HCT116 (cell line): ENCODE results near the gene MCF2L2. TPM values are rescaled to one million over a fixed set of nuclear protein-coding genes. Genes with fewer than 3 reads are reported as not detected.

Experiments used
- ATAC-seq: fragments of 200-7000 bp; cut with Tn5 transposase; 2 replicates; pipeline ENCODE4 v1.9.1; 2020; ENCODE audit warnings: mild to moderate bottlenecking, moderate library complexity
- BruUV-seq: library from RNA; stranded (reverse); fragments of 400-500 nt; replicated peaks from 2 replicates; lab custom pipeline; 2021; lab: Mats Ljungman, UMichigan
- CTCF ChIA-PET: fragments of 300-600 bp; sonication (Branson Sonifier 250); formaldehyde crosslinking; loops from one replicate; lab custom pipeline; 2021; ENCODE audit warnings: antibody characterized with exemption; lab: Charles Lee
- POLR2A ChIA-PET: fragments of 300-600, 350-600 bp; sonication (Branson Sonifier 250); formaldehyde crosslinking; loops from one replicate; lab custom pipeline; 2021; ENCODE audit warnings: antibody characterized with exemption; lab: Charles Lee
- RAD21 ChIA-PET, 2 experiments: fragments of 300-600 bp; sonication (Branson Sonifier 250); formaldehyde crosslinking; loops; one replicate each; lab custom pipeline; 2023; ENCODE audit warnings: low total read pairs in 2 of 2; ENCODE audit not compliant: uncharacterized antibody in 2 of 2, unreplicated experiment in 2 of 2, low non-redundant PET in 1 of 2; lab: Charles Lee
- DNase-seq: peaks from one replicate; pipeline ENCODE4 v3.0.0-alpha.2; 2010; ENCODE audit warnings: low read depth, low spot score
- H2AFZ ChIP-seq: fragments of 200-600 bp; shearing (Covaris generic), sonication (generic); 2 replicates; pipeline ENCODE4 v1.6.1; 2017; ENCODE audit warnings: low read depth, mixed run types, mixed read lengths, antibody characterized with exemption, low read length; ENCODE audit not compliant: poor library complexity, severe bottlenecking
- H3K27ac ChIP-seq: 2 replicates; pipeline ENCODE4 v1.5.1; 2012; ENCODE audit warnings: low read depth, low read length
- H3K27me3 ChIP-seq: fragments of 200-600 bp; sonication (generic); 2 replicates; pipeline ENCODE4 v1.6.1; 2016; ENCODE audit warnings: mixed run types, low read length, mixed read lengths; ENCODE audit not compliant: insufficient read depth
- H3K36me3 ChIP-seq, 2 experiments: fragments of 200-500 bp in 1 of 2; fragments of 200-600 bp in 1 of 2; sonication (Bioruptor generic) in 1 of 2; sonication (generic) in 1 of 2; 2 replicates each; pipeline versions ENCODE4 v1.5.1 to v1.6.1; 2014 to 2016; ENCODE audit warnings: low read length in 2 of 2, inconsistent platforms in 1 of 2, mixed read lengths in 1 of 2, mixed run types in 1 of 2; ENCODE audit not compliant: insufficient read depth in 2 of 2, control insufficient read depth in 1 of 2
- H3K4me1 ChIP-seq, 2 experiments: fragments of 200-600 bp in 1 of 2; sonication (generic) in 1 of 2; 2 replicates each; pipeline versions ENCODE4 v1.5.1 to v1.6.1; 2012 to 2017; ENCODE audit warnings: low read length in 2 of 2, inconsistent platforms in 1 of 2, mild to moderate bottlenecking in 1 of 2, mixed read lengths in 1 of 2, mixed run types in 1 of 2, moderate library complexity in 1 of 2; ENCODE audit not compliant: insufficient read depth in 2 of 2, control insufficient read depth in 1 of 2
- H3K4me2 ChIP-seq: fragments of 200-600 bp; sonication (generic); 2 replicates; pipeline ENCODE4 v1.6.1; 2017; ENCODE audit warnings: mixed run types, low read length, mixed read lengths
- H3K4me3 ChIP-seq, 2 experiments: fragments of 200-600 bp in 1 of 2; sonication (generic) in 1 of 2; replicated peaks in 1 of 2; 2 replicates each; pipeline ENCODE4 v1.5.1; 2011 to 2016; ENCODE audit warnings: low read length in 2 of 2, control low read depth in 1 of 2, low read depth in 1 of 2, mild to moderate bottlenecking in 1 of 2, mixed read lengths in 1 of 2, mixed run types in 1 of 2
- H3K79me2 ChIP-seq: fragments of 200-600 bp; sonication (generic); 2 replicates; pipeline ENCODE4 v1.6.1; 2017; ENCODE audit warnings: mild to moderate bottlenecking, mixed run types, low read length, moderate library complexity, mixed read lengths; ENCODE audit not compliant: insufficient read depth
- H3K9ac ChIP-seq: fragments of 200-600 bp; sonication (generic); 2 replicates; pipeline ENCODE4 v1.6.1; 2016; ENCODE audit warnings: low read length, mixed read lengths
- H3K9me2 ChIP-seq: fragments of 200-600 bp; sonication (generic), shearing (Covaris generic); 2 replicates; pipeline ENCODE4 v1.6.1; 2017; ENCODE audit warnings: mixed run types, mild to moderate bottlenecking, moderate library complexity; ENCODE audit not compliant: insufficient read depth
- H3K9me3 ChIP-seq, 2 experiments: fragments of 200-500 bp in 1 of 2; fragments of 200-600 bp in 1 of 2; sonication (Bioruptor generic) in 1 of 2; sonication (generic) in 1 of 2; 2 replicates each; pipeline ENCODE4 v1.6.1; 2014 to 2017; ENCODE audit warnings: low read length in 2 of 2, mixed read lengths in 2 of 2, inconsistent platforms in 1 of 2, low read depth in 1 of 2, mild to moderate bottlenecking in 1 of 2, mixed run types in 1 of 2, moderate library complexity in 1 of 2; ENCODE audit not compliant: control insufficient read depth in 1 of 2, insufficient read depth in 1 of 2
- H4K20me1 ChIP-seq: fragments of 200-600 bp; sonication (generic), shearing (Covaris generic); 2 replicates; pipeline ENCODE4 v1.6.1; 2017; ENCODE audit warnings: mixed run types, mild to moderate bottlenecking, moderate library complexity; ENCODE audit not compliant: insufficient read depth
- ATF3 ChIP-seq: IDR thresholded peaks from 2 replicates; pipeline ENCODE4 v1.6.1; 2012
- CEBPB ChIP-seq: IDR thresholded peaks from 2 replicates; pipeline ENCODE4 v1.6.1; 2012; ENCODE audit warnings: low read depth
- EGR1 ChIP-seq: IDR thresholded peaks from 2 replicates; pipeline ENCODE4 v1.6.1; 2012; ENCODE audit warnings: low read depth
- ELF1 ChIP-seq: IDR thresholded peaks from 2 replicates; pipeline ENCODE4 v1.6.1; 2012; ENCODE audit warnings: low read depth, borderline replicate concordance
- FOSL1 ChIP-seq: IDR thresholded peaks from 2 replicates; pipeline ENCODE4 v1.6.1; 2012; ENCODE audit warnings: low read depth
- RAD21 ChIP-seq: IDR thresholded peaks from 2 replicates; pipeline ENCODE4 v1.6.1; 2012; ENCODE audit warnings: low read depth, mild to moderate bottlenecking
- SIN3A ChIP-seq: IDR thresholded peaks from 2 replicates; pipeline ENCODE4 v1.6.1; 2012; ENCODE audit warnings: low read depth
- SRF ChIP-seq: IDR thresholded peaks from 2 replicates; pipeline ENCODE4 v1.6.1; 2012; ENCODE audit warnings: low read depth
- TCF7L2 ChIP-seq: IDR thresholded peaks from 2 replicates; pipeline ENCODE4 v1.7.0; 2011; ENCODE audit warnings: borderline replicate concordance, inconsistent platforms; ENCODE audit not compliant: insufficient read depth, insufficient read length; ENCODE audit errors: extremely low read depth
- YY1 ChIP-seq: IDR thresholded peaks from 2 replicates; pipeline ENCODE4 v1.6.1; 2011; ENCODE audit warnings: low read length, low read depth, moderate library complexity, mild to moderate bottlenecking; ENCODE audit not compliant: insufficient replicate concordance; ENCODE audit errors: extremely low read depth
- ZBTB33 ChIP-seq: IDR thresholded peaks from 2 replicates; pipeline ENCODE4 v1.6.1; 2011; ENCODE audit warnings: mild to moderate bottlenecking, low read length, moderate library complexity; ENCODE audit not compliant: insufficient replicate concordance; ENCODE audit errors: extremely low read depth
- ZNF274 ChIP-seq: fragments of 200-500 bp; sonication (Bioruptor generic); IDR thresholded peaks from 2 replicates; pipeline ENCODE4 v1.6.1; 2014; ENCODE audit warnings: mild to moderate bottlenecking, low read depth, low read length, inconsistent platforms
- intact Hi-C: fragments of 100-400 bp; cut with micrococcal nuclease; formaldehyde crosslinking; loops from 2 replicates; pipeline ENCODE4 v1.10.0; 2022
- total RNA-seq: library from RNA; stranded (reverse); gene quantifications from one replicate; pipeline ENCODE4 v1.2.1, GENCODE V29; 2021; ENCODE audit not compliant: unreplicated experiment
- TF ChIP-seq, protein P1 (sequence below): IDR thresholded peaks from 2 replicates; pipeline ENCODE4 v1.6.1; 2012

MCF2L2 gene
- total RNA-seq, 1 experiment from 2014 or later, result 1.5 TPM

GRCh38 chr3:183446838-183447205, 18.4 kb upstream of the MCF2L2 start (continued):
- no peak for TF ChIP-seq YY1
- TF ChIP-seq, protein P1, sequence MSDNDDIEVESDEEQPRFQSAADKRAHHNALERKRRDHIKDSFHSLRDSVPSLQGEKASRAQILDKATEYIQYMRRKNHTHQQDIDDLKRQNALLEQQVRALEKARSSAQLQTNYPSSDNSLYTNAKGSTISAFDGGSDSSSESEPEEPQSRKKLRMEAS, result no peak
- no peak for TF ChIP-seq RAD21
- no peak for TF ChIP-seq ATF3
- no peak for TF ChIP-seq CEBPB
- no peak for TF ChIP-seq ZNF274

DNA sequence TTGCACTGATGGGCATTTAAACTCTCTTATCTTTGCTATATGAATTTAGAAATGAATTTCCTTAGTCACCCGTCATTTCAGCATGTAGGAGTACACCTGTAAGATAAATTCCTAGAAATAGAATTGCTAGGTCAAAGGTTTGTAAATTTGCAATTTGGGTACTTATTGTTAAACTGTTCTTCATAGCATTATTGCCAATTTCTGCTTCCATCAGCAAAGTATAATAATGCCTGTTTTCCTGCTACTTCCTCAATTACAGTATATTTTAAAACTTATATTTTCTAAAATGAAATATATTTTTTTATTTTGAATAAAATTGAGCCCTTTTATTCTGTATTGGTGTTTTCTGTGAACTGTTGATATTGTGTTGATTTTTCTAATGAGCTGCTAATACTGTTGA, 16.3 kb upstream of the MCF2L2 start:
- Histone ChIP-seq H3K9me2 (no peaks in the 10 kb centered on the region), H4K20me1 (no peaks in the 10 kb centered on the region), H3K9me3 (peaks cover 0 to 5% of the 10 kb centered on the region in 2 experiments; a peak in 1 of 4 replicates), H3K36me3 (no peaks in the 10 kb centered on the region), H3K9ac (no peak overlapping the region), H3K79me2 (no peaks in the 10 kb centered on the region), H3K4me3 (no peak overlapping the region), H3K27me3 (no peaks in the 10 kb centered on the region), H2AFZ (no peak overlapping the region), H3K27ac (no peak overlapping the region), H3K4me2 (no peak overlapping the region), H3K4me1 (peaks cover 0 to 13% of the 10 kb centered on the region in 2 experiments; a peak in 2 of 4 replicates)
- BruUV-seq, result no TSS peak
- DNase-seq (no peak), ATAC-seq (no peak)
- RAD21 ChIA-PET, result no interaction called here
- POLR2A ChIA-PET, result no interaction called here
- CTCF ChIA-PET, result no interaction called here
- intact Hi-C loops, result no loop called here
- no peak for TF ChIP-seq SIN3A
- TF ChIP-seq SRF, result no peak
- TF ChIP-seq ATF3, result no peak
- no peak for TF ChIP-seq ELF1
- TF ChIP-seq TCF7L2, result no peak
- no peak for TF ChIP-seq ZNF274
- no peak for TF ChIP-seq EGR1
- TF ChIP-seq ZBTB33, result no peak
- no peak for TF ChIP-seq FOSL1
